Measurements from ENCODE around the gene SLC12A3.

DNA sequence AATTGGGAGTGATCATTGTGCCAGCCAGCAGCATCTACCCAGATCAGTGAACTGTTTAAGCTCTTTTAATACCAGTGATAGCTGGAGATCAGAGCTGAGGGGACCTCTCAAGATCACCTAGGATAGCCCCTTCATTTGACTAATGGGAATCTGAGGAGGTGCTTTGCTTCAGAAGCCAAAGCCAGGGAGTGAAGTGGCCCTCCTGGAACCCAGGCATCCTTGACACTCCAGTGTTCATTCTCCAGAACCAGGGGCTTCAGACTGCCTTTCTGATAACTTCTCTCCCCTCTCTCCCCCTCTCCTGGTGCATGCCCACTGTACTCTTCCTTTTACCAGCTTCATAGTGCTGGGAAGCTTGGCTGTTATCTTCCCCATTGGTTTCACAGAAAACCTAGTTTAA is 48.0 kb upstream of the SLC12A3 start:
- TF ChIP-seq, protein P1, sequence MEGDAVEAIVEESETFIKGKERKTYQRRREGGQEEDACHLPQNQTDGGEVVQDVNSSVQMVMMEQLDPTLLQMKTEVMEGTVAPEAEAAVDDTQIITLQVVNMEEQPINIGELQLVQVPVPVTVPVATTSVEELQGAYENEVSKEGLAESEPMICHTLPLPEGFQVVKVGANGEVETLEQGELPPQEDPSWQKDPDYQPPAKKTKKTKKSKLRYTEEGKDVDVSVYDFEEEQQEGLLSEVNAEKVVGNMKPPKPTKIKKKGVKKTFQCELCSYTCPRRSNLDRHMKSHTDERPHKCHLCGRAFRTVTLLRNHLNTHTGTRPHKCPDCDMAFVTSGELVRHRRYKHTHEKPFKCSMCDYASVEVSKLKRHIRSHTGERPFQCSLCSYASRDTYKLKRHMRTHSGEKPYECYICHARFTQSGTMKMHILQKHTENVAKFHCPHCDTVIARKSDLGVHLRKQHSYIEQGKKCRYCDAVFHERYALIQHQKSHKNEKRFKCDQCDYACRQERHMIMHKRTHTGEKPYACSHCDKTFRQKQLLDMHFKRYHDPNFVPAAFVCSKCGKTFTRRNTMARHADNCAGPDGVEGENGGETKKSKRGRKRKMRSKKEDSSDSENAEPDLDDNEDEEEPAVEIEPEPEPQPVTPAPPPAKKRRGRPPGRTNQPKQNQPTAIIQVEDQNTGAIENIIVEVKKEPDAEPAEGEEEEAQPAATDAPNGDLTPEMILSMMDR (conservative IDR thresholded peaks at IDR 0.05) = no peak
- TF ChIP-seq ZFX (IDR thresholded peaks at IDR 0.05) = no peak

All from C4-2B (cell line).